ENCODE results near the gene KNG1.

The KNG1 gene

DNA sequence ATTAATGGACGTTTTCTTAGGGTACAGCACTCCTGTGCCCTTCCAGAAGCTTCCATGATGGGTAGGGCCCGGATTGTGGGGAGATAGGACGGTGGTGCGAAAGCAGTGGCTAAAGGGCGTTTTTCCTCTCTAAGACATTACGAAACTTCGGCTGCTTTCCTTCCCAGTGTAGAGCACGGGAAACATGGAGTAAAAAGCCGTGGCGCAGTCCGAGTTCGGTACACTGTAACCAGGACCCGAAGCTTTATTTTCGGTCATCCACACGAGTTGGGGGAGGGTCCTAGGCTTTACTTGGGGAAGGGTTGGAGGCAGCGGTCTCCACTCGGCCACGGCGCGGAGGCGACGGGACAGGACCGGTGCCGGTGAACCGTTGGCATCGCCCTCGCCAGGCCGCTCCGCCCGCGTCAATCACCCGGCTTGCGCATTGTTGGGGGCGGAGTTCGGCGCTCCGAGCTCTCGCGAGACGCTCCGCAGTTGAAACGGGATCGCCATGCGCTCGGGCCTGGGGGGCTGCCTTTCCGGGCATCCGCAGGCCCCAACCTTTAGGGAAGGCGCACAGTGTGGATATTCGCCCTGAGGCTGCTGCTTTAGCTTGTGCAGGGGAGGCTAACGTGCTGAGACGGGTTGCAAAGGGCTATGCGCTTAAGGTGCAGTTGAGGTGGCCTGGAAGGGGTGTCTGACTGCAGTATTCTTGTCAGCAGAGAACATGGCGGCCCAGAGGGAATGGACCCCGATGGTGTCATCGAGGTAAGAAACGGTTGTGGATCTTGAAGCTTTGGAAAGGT is 66.8 kb downstream of the KNG1 start:
- peak overlapping the region; percentile 100 for H3K4me3 ChIP-seq (ENCODE audit: control insufficient read depth, low read depth, low read length)
- TF ChIP-seq, protein P1, sequence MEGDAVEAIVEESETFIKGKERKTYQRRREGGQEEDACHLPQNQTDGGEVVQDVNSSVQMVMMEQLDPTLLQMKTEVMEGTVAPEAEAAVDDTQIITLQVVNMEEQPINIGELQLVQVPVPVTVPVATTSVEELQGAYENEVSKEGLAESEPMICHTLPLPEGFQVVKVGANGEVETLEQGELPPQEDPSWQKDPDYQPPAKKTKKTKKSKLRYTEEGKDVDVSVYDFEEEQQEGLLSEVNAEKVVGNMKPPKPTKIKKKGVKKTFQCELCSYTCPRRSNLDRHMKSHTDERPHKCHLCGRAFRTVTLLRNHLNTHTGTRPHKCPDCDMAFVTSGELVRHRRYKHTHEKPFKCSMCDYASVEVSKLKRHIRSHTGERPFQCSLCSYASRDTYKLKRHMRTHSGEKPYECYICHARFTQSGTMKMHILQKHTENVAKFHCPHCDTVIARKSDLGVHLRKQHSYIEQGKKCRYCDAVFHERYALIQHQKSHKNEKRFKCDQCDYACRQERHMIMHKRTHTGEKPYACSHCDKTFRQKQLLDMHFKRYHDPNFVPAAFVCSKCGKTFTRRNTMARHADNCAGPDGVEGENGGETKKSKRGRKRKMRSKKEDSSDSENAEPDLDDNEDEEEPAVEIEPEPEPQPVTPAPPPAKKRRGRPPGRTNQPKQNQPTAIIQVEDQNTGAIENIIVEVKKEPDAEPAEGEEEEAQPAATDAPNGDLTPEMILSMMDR (conservative IDR thresholded peaks at IDR 0.05; ENCODE audit: control insufficient read depth, insufficient read depth, low read depth, low read length) = no peak
- peak; percentile 68 for DNase-seq (ENCODE audit: low read depth)

DNA sequence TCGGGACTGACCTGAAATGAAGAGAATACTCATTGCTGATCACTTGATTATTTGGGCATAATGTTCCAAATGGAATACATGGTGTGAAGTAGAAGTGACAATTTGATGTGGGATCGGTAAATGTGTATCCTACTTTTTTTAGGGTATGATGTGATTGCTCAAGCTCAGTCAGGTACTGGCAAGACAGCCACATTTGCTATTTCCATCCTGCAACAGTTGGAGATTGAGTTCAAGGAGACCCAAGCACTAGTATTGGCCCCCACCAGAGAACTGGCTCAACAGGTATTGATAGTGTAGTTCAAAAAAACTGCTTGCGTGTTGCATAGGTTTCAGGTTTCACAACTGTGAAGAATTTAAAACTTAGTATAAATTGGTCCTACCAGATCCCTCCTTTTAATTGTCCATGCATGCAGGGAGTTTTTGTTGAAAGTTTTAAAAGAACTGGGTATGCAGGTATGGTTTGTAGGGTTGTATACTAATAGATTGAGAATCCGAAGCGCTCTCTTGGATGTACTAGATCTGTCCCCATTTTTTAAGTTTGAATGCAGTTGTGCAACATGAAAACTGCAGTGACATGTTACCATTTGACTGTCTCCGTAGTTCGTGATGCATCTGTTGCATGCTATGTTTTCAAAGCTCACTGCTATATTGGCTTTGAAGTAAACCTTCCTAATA is 67.8 kb downstream of the KNG1 start:
- no peak for DNase-seq (ENCODE audit: low read depth)
- peak overlapping the region; percentile 100 for H3K4me3 ChIP-seq (ENCODE audit: control insufficient read depth, low read depth, low read length)
- TF ChIP-seq, protein P1 (conservative IDR thresholded peaks at IDR 0.05; ENCODE audit: control insufficient read depth, insufficient read depth, low read depth, low read length) = no peak

DNA sequence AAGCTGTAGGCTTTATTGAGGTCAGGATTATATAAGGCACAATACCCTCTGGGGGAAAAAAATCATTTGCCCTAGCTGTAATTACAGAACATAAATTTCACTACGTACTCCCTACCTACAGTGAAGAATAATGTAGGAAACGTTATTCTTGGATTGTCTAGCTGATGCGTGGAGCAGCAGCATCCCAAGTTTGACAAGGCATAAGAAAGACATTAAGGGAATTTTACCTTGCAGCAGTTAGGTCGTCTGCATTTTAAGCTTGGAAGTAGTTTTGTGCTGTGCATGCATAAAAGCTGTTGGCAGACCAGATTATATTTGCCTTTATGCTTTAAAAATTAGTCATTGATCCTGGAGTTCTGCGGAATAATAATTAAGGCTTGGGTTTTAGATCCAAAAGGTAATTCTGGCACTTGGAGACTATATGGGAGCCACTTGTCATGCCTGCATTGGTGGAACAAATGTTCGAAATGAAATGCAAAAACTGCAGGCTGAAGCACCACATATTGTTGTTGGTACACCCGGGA is 68.4 kb downstream of the KNG1 start:
- DNase-seq (ENCODE audit: low read depth) = no peak
- TF ChIP-seq, protein P1 (conservative IDR thresholded peaks at IDR 0.05; ENCODE audit: control insufficient read depth, insufficient read depth, low read depth, low read length) = no peak
- H3K4me3 ChIP-seq (ENCODE audit: control insufficient read depth, low read depth, low read length) = peak overlapping the region; percentile 100

DNA sequence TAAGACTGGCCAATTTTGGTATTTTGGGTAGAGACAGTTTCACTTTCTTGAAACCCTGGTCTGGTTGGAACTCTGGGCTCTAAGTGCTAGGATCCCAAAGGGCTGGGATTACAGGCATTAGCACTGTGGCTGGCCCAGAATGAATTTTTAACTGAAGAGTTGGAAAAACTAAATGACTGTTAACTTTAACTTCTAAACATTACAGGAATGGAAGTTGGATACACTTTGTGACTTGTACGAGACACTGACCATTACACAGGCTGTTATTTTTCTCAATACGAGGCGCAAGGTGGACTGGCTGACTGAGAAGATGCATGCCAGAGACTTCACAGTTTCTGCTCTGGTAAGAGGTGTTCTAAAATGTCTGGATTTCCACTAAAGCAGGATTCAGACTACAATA is 69.8 kb downstream of the KNG1 start:
- peak overlapping the region; percentile 100 for H3K4me3 ChIP-seq (ENCODE audit: control insufficient read depth, low read depth, low read length)
- TF ChIP-seq, protein P1 (conservative IDR thresholded peaks at IDR 0.05; ENCODE audit: control insufficient read depth, insufficient read depth, low read depth, low read length) = no peak
- no peak for DNase-seq (ENCODE audit: low read depth)

DNA sequence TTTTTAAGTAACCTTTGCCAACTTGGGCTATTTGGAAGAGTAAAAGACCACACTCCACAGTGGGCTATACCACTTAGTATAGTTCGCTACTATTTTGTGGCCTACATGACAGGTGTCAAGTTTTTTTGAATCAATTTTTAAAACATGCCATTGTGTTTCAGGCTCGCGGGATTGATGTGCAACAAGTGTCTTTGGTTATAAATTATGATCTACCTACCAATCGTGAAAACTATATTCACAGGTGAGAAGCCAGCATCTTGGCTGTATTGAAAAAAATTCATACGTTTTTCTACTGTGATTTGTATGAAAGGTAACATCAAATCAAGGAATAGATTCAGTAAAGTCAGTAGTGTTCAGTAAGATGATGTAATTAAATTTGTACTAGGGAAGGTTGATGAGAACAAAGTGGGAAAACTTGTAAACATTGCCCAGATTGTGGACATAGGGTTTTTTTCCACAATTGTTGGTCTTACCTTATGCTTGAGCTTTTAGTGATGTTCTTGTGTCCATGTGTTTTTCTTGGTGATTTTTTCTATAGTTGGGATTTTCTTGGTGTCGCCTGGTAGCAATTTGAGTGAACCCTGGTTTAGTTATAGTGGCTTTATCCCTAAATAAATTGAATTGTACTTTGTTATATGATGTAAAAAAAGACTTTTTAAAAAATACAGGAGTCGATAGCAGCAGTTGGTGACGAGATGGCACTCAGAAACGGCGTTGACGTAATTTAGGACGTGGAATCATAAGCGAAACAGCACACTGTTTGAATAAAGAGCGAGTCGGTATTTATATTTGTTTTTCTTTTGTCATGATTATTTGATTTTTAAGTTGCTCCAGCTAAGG is 70.7 kb downstream of the KNG1 start:
- no peak overlapping the region for H3K4me3 ChIP-seq (ENCODE audit: control insufficient read depth, low read depth, low read length)
- TF ChIP-seq, protein P1 (conservative IDR thresholded peaks at IDR 0.05; ENCODE audit: control insufficient read depth, insufficient read depth, low read depth, low read length) = no peak
- DNase-seq (ENCODE audit: low read depth) = no peak
